SK-N-SH (cell line): ENCODE data around the gene ARMH4. TPM values are rescaled to one million over a fixed set of nuclear protein-coding genes. Genes with fewer than 3 reads are reported as not detected.

Experiments
- CTCF ChIA-PET: fragments of 300-600, 350-600 bp; formaldehyde crosslinking; extraction: SDS; loops from one replicate; lab custom pipeline; 2021; lab: Yijun Ruan, JAX
- POLR2A ChIA-PET: fragments of 350-600 bp; sonication (Branson Sonifier 250); formaldehyde crosslinking; extraction: SDS; loops from one replicate; lab custom pipeline; 2020; ENCODE audit warnings: antibody characterized with exemption, inconsistent platforms; lab: Yijun Ruan, JAX
- DNase-seq: peaks from one replicate; pipeline ENCODE4 v3.0.0; 2012
- H2AFZ ChIP-seq: fragments of 200-600 bp; sonication (generic); 2 replicates; pipeline ENCODE4 v1.8.1; 2016; ENCODE audit warnings: antibody characterized with exemption, mild to moderate bottlenecking, low read depth
- H3F3A ChIP-seq: fragments of 200-600 bp; sonication (generic); replicated peaks from 2 replicates; pipeline ENCODE3; 2016; ENCODE audit warnings: antibody characterized with exemption, mild to moderate bottlenecking; ENCODE audit not compliant: insufficient read depth
- H3K27ac ChIP-seq, 2 experiments: fragments of 200-500 bp in 1 of 2; fragments of 200-600 bp in 1 of 2; sonication (Bioruptor generic) in 1 of 2; sonication (generic), shearing (Covaris generic) in 1 of 2; 2 replicates each; pipeline versions ENCODE4 v1.5.1 to v1.6.1; 2014 to 2016; ENCODE audit warnings: low read depth in 2 of 2, inconsistent platforms in 1 of 2, low read length in 1 of 2, mild to moderate bottlenecking in 1 of 2, mixed read lengths in 1 of 2
- H3K27me3 ChIP-seq: fragments of 200-600 bp; sonication (generic), shearing (Covaris generic); 2 replicates; pipeline ENCODE4 v1.6.1; 2016; ENCODE audit warnings: mixed run types; ENCODE audit not compliant: insufficient read depth
- H3K36me3 ChIP-seq, 2 experiments: fragments of 200-500 bp in 1 of 2; fragments of 200-600 bp in 1 of 2; sonication (Bioruptor generic) in 1 of 2; sonication (generic) in 1 of 2; replicated peaks in 1 of 2; 2 replicates each; pipeline versions ENCODE3 to v1.5.1; 2014 to 2016; ENCODE audit warnings: low read length in 1 of 2, mild to moderate bottlenecking in 1 of 2; ENCODE audit not compliant: insufficient read depth in 2 of 2, control insufficient read depth in 1 of 2
- H3K4me1 ChIP-seq, 2 experiments: fragments of 200-500 bp in 1 of 2; fragments of 200-600 bp in 1 of 2; sonication (Bioruptor generic) in 1 of 2; sonication (generic), shearing (Covaris generic) in 1 of 2; 2 replicates each; pipeline versions ENCODE4 v1.5.1 to v1.6.1; 2014 to 2016; ENCODE audit warnings: low read depth in 1 of 2, low read length in 1 of 2, mixed run types in 1 of 2; ENCODE audit not compliant: insufficient read depth in 2 of 2, control insufficient read depth in 1 of 2
- H3K4me2 ChIP-seq: fragments of 200-600 bp; sonication (generic), shearing (Covaris generic); 2 replicates; pipeline ENCODE4 v1.6.1; 2017; ENCODE audit warnings: mixed run types
- H3K4me3 ChIP-seq, 2 experiments: fragments of 200-500 bp in 1 of 2; fragments of 200-600 bp in 1 of 2; sonication (Bioruptor generic) in 1 of 2; sonication (generic), shearing (Covaris generic) in 1 of 2; 2 replicates each; pipeline versions ENCODE4 v1.5.1 to v1.8.1; 2014 to 2016; ENCODE audit warnings: low read depth in 2 of 2, inconsistent platforms in 1 of 2, low read length in 1 of 2, mild to moderate bottlenecking in 1 of 2, mixed read lengths in 1 of 2, moderate library complexity in 1 of 2
- H3K79me2 ChIP-seq: fragments of 200-600 bp; sonication (generic); 2 replicates; pipeline ENCODE4 v1.8.1; 2017; ENCODE audit warnings: mild to moderate bottlenecking; ENCODE audit not compliant: insufficient read depth
- H3K9ac ChIP-seq: fragments of 200-600 bp; sonication (generic); 2 replicates; pipeline ENCODE4 v1.6.1; 2017; ENCODE audit warnings: mixed run types
- H3K9me2 ChIP-seq: fragments of 200-600 bp; sonication (generic); 2 replicates; pipeline ENCODE4 v1.6.1; 2017; ENCODE audit warnings: mixed run types
- H3K9me3 ChIP-seq: fragments of 200-600 bp; sonication (generic); 2 replicates; pipeline ENCODE4 v1.6.1; 2017; ENCODE audit warnings: mixed run types, mild to moderate bottlenecking, moderate library complexity
- H4K20me1 ChIP-seq: fragments of 200-600 bp; sonication (generic); 2 replicates; pipeline ENCODE4 v1.6.1; 2017; ENCODE audit warnings: mild to moderate bottlenecking, mixed run types; ENCODE audit not compliant: insufficient read depth
- CHD2 ChIP-seq: fragments of 150-350 bp; IDR thresholded peaks from 2 replicates; pipeline ENCODE4 v1.6.1; 2018; ENCODE audit warnings: low read length; ENCODE audit not compliant: partially characterized antibody
- FOSL2 ChIP-seq: IDR thresholded peaks from 2 replicates; pipeline ENCODE4 v1.4.0; 2012; ENCODE audit warnings: low read depth, mild to moderate bottlenecking, moderate library complexity, borderline replicate concordance
- FOXJ3 ChIP-seq: sonication (generic); formaldehyde crosslinking; IDR thresholded peaks from 2 replicates; pipeline ENCODE4 v1.5.1; 2020; ENCODE audit warnings: mild to moderate bottlenecking, missing genetic modification reagents
- FOXM1 ChIP-seq: IDR thresholded peaks from 2 replicates; pipeline ENCODE4 v1.4.0; 2012; ENCODE audit warnings: low read depth, mild to moderate bottlenecking
- MEF2A ChIP-seq: IDR thresholded peaks from 2 replicates; pipeline ENCODE4 v1.4.0; 2012; ENCODE audit warnings: low read depth, borderline replicate concordance
- PBX3 ChIP-seq: IDR thresholded peaks from 2 replicates; pipeline ENCODE4; 2012
- RAD21 ChIP-seq: IDR thresholded peaks from 2 replicates; pipeline ENCODE4 v1.6.1; 2012; ENCODE audit warnings: mild to moderate bottlenecking, low read length
- RCOR1 ChIP-seq: fragments of 150-350 bp; IDR thresholded peaks from 2 replicates; pipeline ENCODE4 v1.6.1; 2017; ENCODE audit warnings: antibody characterized with exemption, low read length
- RFX5 ChIP-seq: IDR thresholded peaks from 2 replicates; pipeline ENCODE4 v1.6.1; 2012; ENCODE audit warnings: mild to moderate bottlenecking, improper control_type of control experiment, low read length
- RXRA ChIP-seq: IDR thresholded peaks from 2 replicates; pipeline ENCODE4 v1.4.0; 2012; ENCODE audit warnings: low read depth, mild to moderate bottlenecking, borderline replicate concordance
- SMC3 ChIP-seq: IDR thresholded peaks from 2 replicates; pipeline ENCODE4 v1.6.1; 2012; ENCODE audit warnings: low read depth, low read length, improper control_type of control experiment
- TAF1 ChIP-seq: IDR thresholded peaks from 2 replicates; pipeline ENCODE4 v1.6.1; 2012; ENCODE audit warnings: low read depth, mild to moderate bottlenecking, low read length, moderate library complexity, borderline replicate concordance
- TEAD4 ChIP-seq: IDR thresholded peaks from 2 replicates; pipeline ENCODE4 v1.4.0; 2012; ENCODE audit warnings: mild to moderate bottlenecking, borderline replicate concordance; ENCODE audit not compliant: insufficient read depth
- WGBS: methylation state at CpG from one replicate; pipeline ENCODE4 v1.1.6; 2017; ENCODE audit warnings: low lambda C conversion rate; 5-methylcytosine and 5-hydroxymethylcytosine counted together
- polyA plus RNA-seq, 3 experiments: library from polyadenylated mRNA; depleted of rRNA; stranded (reverse); fragments of >200 nt; gene quantifications; 2 replicates each; pipeline ENCODE4 v1.2.3, GENCODE V29; 2012
- TF ChIP-seq, protein P1 (sequence below): IDR thresholded peaks from 2 replicates; pipeline ENCODE4 v1.4.0; 2012; ENCODE audit warnings: low read depth, borderline replicate concordance
- TF ChIP-seq, protein P2 (sequence below): IDR thresholded peaks from 2 replicates; pipeline ENCODE4 v1.4.0; 2012; ENCODE audit warnings: low read depth
- TF ChIP-seq, protein P3 (sequence below): fragments of 200-600 bp; sonication (generic); IDR thresholded peaks from 2 replicates; pipeline ENCODE4 v1.6.1; 2017; ENCODE audit warnings: antibody characterized with exemption, mild to moderate bottlenecking, moderate library complexity
- TF ChIP-seq, protein P4 (sequence below): IDR thresholded peaks from 2 replicates; pipeline ENCODE4 v1.4.0; 2012; ENCODE audit warnings: low read depth, borderline replicate concordance

Gene ARMH4
- polyA plus RNA-seq, 1 of the 3 experiments (the other 2 are of a cell fraction), result 0.39 TPM

DNA sequence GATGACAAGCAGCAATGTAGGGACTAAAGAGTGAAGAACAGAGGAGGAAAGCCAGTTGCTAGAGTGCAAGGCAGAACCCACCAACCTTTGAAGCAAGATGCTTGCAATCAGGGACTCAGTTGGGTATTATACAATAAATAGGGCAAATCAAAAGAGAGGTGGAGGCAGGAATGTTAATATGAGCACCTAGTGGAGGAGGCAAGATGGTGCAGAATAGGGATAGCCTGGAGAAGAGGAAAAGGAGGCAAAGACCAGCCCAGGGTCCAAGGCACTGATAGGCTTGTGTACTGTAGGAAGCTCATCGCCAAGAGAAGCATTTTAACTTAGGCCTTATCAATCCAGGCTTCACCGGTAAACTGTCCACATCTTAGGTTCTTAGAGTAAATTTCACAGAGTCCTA, 137.2 kb downstream of the ARMH4 start:
- no peaks in the 10 kb centered on the region for H3K79me2 ChIP-seq
- H3F3A ChIP-seq, result no peaks in the 10 kb centered on the region
- no peak for DNase-seq
- no peaks in the 10 kb centered on the region for H3K9me3 ChIP-seq
- H3K4me1 ChIP-seq, result no peaks in the 10 kb centered on the region
- ChIA-PET CTCF (no interaction called here), POLR2A (no interaction called here)
- H3K4me2 ChIP-seq, result no peak overlapping the region
- WGBS, result 3% methylated on average over 2 of the region's 2 CpGs
- TF ChIP-seq TAF1 (no peak), FOXJ3 (CRISPR knock-in tag) (no peak), RAD21 (no peak), FOSL2 (no peak), SMC3 (no peak), CHD2 (no peak), FOXM1 (no peak), PBX3 (no peak), MEF2A (no peak)
- TF ChIP-seq, protein P1, sequence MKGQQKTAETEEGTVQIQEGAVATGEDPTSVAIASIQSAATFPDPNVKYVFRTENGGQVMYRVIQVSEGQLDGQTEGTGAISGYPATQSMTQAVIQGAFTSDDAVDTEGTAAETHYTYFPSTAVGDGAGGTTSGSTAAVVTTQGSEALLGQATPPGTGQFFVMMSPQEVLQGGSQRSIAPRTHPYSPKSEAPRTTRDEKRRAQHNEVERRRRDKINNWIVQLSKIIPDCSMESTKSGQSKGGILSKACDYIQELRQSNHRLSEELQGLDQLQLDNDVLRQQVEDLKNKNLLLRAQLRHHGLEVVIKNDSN, result no peak
- no peak overlapping the region for H3K4me3 ChIP-seq
- no peaks in the 10 kb centered on the region for H3K27me3 ChIP-seq
- H2AFZ ChIP-seq, result no peak overlapping the region
- H3K36me3 ChIP-seq, result no peaks in the 10 kb centered on the region
- no peaks in the 10 kb centered on the region for H4K20me1 ChIP-seq
- no peaks in the 10 kb centered on the region for H3K9me2 ChIP-seq
- H3K9ac ChIP-seq, result no peak overlapping the region
- no peak overlapping the region for H3K27ac ChIP-seq

GRCh38 chr14:58002618-58003017, 149.4 kb downstream of the ARMH4 start:
- POLR2A ChIA-PET, result no interaction called here
- WGBS, result 0% methylated on average over 2 of the region's 2 CpGs

More at GRCh38 chr14:58002618-58003017, 149.4 kb downstream of the ARMH4 start:
- Histone ChIP-seq H3K9me3 (no peaks in the 10 kb centered on the region), H3K79me2 (no peaks in the 10 kb centered on the region), H4K20me1 (no peaks in the 10 kb centered on the region), H3K27me3 (no peaks in the 10 kb centered on the region), H3F3A (no peaks in the 10 kb centered on the region), H3K9me2 (no peaks in the 10 kb centered on the region), H3K9ac (no peak overlapping the region), H3K36me3 (no peaks in the 10 kb centered on the region), H3K4me2 (no peak overlapping the region), H3K4me1 (peaks cover 0 to 15% of the 10 kb centered on the region in 2 experiments; a peak in 1 of 4 replicates), H2AFZ (no peak overlapping the region), H3K27ac (no peak overlapping the region), H3K4me3 (no peak overlapping the region)
- TF ChIP-seq RXRA (no peak), TEAD4 (no peak), MEF2A (no peak), SMC3 (no peak), RCOR1 (no peak), FOXJ3 (CRISPR knock-in tag) (no peak), RFX5 (no peak)
- TF ChIP-seq, protein P2, sequence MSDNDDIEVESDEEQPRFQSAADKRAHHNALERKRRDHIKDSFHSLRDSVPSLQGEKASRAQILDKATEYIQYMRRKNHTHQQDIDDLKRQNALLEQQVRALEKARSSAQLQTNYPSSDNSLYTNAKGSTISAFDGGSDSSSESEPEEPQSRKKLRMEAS, result no peak
- TF ChIP-seq, protein P1, result no peak
- TF ChIP-seq, protein P3, sequence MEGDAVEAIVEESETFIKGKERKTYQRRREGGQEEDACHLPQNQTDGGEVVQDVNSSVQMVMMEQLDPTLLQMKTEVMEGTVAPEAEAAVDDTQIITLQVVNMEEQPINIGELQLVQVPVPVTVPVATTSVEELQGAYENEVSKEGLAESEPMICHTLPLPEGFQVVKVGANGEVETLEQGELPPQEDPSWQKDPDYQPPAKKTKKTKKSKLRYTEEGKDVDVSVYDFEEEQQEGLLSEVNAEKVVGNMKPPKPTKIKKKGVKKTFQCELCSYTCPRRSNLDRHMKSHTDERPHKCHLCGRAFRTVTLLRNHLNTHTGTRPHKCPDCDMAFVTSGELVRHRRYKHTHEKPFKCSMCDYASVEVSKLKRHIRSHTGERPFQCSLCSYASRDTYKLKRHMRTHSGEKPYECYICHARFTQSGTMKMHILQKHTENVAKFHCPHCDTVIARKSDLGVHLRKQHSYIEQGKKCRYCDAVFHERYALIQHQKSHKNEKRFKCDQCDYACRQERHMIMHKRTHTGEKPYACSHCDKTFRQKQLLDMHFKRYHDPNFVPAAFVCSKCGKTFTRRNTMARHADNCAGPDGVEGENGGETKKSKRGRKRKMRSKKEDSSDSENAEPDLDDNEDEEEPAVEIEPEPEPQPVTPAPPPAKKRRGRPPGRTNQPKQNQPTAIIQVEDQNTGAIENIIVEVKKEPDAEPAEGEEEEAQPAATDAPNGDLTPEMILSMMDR, result no peak
- TF ChIP-seq, protein P4, sequence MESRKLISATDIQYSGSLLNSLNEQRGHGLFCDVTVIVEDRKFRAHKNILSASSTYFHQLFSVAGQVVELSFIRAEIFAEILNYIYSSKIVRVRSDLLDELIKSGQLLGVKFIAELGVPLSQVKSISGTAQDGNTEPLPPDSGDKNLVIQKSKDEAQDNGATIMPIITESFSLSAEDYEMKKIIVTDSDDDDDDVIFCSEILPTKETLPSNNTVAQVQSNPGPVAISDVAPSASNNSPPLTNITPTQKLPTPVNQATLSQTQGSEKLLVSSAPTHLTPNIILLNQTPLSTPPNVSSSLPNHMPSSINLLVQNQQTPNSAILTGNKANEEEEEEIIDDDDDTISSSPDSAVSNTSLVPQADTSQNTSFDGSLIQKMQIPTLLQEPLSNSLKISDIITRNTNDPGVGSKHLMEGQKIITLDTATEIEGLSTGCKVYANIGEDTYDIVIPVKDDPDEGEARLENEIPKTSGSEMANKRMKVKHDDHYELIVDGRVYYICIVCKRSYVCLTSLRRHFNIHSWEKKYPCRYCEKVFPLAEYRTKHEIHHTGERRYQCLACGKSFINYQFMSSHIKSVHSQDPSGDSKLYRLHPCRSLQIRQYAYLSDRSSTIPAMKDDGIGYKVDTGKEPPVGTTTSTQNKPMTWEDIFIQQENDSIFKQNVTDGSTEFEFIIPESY, result no peak
- CTCF ChIA-PET, result no interaction called here
- no peak for DNase-seq
